HCT116 (cell line): Measurements from ENCODE around the gene LTA4H. TPM values are rescaled to one million over a fixed set of nuclear protein-coding genes. Genes with fewer than 3 reads are reported as not detected.

Source experiments
- ATAC-seq: fragments of 200-7000 bp; cut with Tn5 transposase; 2 replicates; pipeline ENCODE4 v1.9.1; 2020; ENCODE audit warnings: mild to moderate bottlenecking, moderate library complexity
- BruUV-seq: library from RNA; stranded (reverse); fragments of 400-500 nt; replicated peaks from 2 replicates; lab custom pipeline; 2021; lab: Mats Ljungman, UMichigan
- CTCF ChIA-PET: fragments of 300-600 bp; sonication (Branson Sonifier 250); formaldehyde crosslinking; loops from one replicate; lab custom pipeline; 2021; ENCODE audit warnings: antibody characterized with exemption; lab: Charles Lee
- POLR2A ChIA-PET: fragments of 300-600, 350-600 bp; sonication (Branson Sonifier 250); formaldehyde crosslinking; loops from one replicate; lab custom pipeline; 2021; ENCODE audit warnings: antibody characterized with exemption; lab: Charles Lee
- RAD21 ChIA-PET, 2 experiments: fragments of 300-600 bp; sonication (Branson Sonifier 250); formaldehyde crosslinking; loops; one replicate each; lab custom pipeline; 2023; ENCODE audit warnings: low total read pairs in 2 of 2; ENCODE audit not compliant: uncharacterized antibody in 2 of 2, unreplicated experiment in 2 of 2, low non-redundant PET in 1 of 2; lab: Charles Lee
- DNase-seq: peaks from one replicate; pipeline ENCODE4 v3.0.0-alpha.2; 2010; ENCODE audit warnings: low read depth, low spot score
- H2AFZ ChIP-seq: fragments of 200-600 bp; shearing (Covaris generic), sonication (generic); 2 replicates; pipeline ENCODE4 v1.6.1; 2017; ENCODE audit warnings: low read depth, mixed run types, mixed read lengths, antibody characterized with exemption, low read length; ENCODE audit not compliant: poor library complexity, severe bottlenecking
- H3K27ac ChIP-seq: 2 replicates; pipeline ENCODE4 v1.5.1; 2012; ENCODE audit warnings: low read depth, low read length
- H3K27me3 ChIP-seq: fragments of 200-600 bp; sonication (generic); 2 replicates; pipeline ENCODE4 v1.6.1; 2016; ENCODE audit warnings: mixed run types, low read length, mixed read lengths; ENCODE audit not compliant: insufficient read depth
- H3K36me3 ChIP-seq, 2 experiments: fragments of 200-500 bp in 1 of 2; fragments of 200-600 bp in 1 of 2; sonication (Bioruptor generic) in 1 of 2; sonication (generic) in 1 of 2; 2 replicates each; pipeline versions ENCODE4 v1.5.1 to v1.6.1; 2014 to 2016; ENCODE audit warnings: low read length in 2 of 2, inconsistent platforms in 1 of 2, mixed read lengths in 1 of 2, mixed run types in 1 of 2; ENCODE audit not compliant: insufficient read depth in 2 of 2, control insufficient read depth in 1 of 2
- H3K4me1 ChIP-seq, 2 experiments: fragments of 200-600 bp in 1 of 2; sonication (generic) in 1 of 2; 2 replicates each; pipeline versions ENCODE4 v1.5.1 to v1.6.1; 2012 to 2017; ENCODE audit warnings: low read length in 2 of 2, inconsistent platforms in 1 of 2, mild to moderate bottlenecking in 1 of 2, mixed read lengths in 1 of 2, mixed run types in 1 of 2, moderate library complexity in 1 of 2; ENCODE audit not compliant: insufficient read depth in 2 of 2, control insufficient read depth in 1 of 2
- H3K4me2 ChIP-seq: fragments of 200-600 bp; sonication (generic); 2 replicates; pipeline ENCODE4 v1.6.1; 2017; ENCODE audit warnings: mixed run types, low read length, mixed read lengths
- H3K4me3 ChIP-seq, 2 experiments: fragments of 200-600 bp in 1 of 2; sonication (generic) in 1 of 2; replicated peaks in 1 of 2; 2 replicates each; pipeline ENCODE4 v1.5.1; 2011 to 2016; ENCODE audit warnings: low read length in 2 of 2, control low read depth in 1 of 2, low read depth in 1 of 2, mild to moderate bottlenecking in 1 of 2, mixed read lengths in 1 of 2, mixed run types in 1 of 2
- H3K79me2 ChIP-seq: fragments of 200-600 bp; sonication (generic); 2 replicates; pipeline ENCODE4 v1.6.1; 2017; ENCODE audit warnings: mild to moderate bottlenecking, mixed run types, low read length, moderate library complexity, mixed read lengths; ENCODE audit not compliant: insufficient read depth
- H3K9ac ChIP-seq: fragments of 200-600 bp; sonication (generic); 2 replicates; pipeline ENCODE4 v1.6.1; 2016; ENCODE audit warnings: low read length, mixed read lengths
- H3K9me2 ChIP-seq: fragments of 200-600 bp; sonication (generic), shearing (Covaris generic); 2 replicates; pipeline ENCODE4 v1.6.1; 2017; ENCODE audit warnings: mixed run types, mild to moderate bottlenecking, moderate library complexity; ENCODE audit not compliant: insufficient read depth
- H3K9me3 ChIP-seq, 2 experiments: fragments of 200-500 bp in 1 of 2; fragments of 200-600 bp in 1 of 2; sonication (Bioruptor generic) in 1 of 2; sonication (generic) in 1 of 2; 2 replicates each; pipeline ENCODE4 v1.6.1; 2014 to 2017; ENCODE audit warnings: low read length in 2 of 2, mixed read lengths in 2 of 2, inconsistent platforms in 1 of 2, low read depth in 1 of 2, mild to moderate bottlenecking in 1 of 2, mixed run types in 1 of 2, moderate library complexity in 1 of 2; ENCODE audit not compliant: control insufficient read depth in 1 of 2, insufficient read depth in 1 of 2
- H4K20me1 ChIP-seq: fragments of 200-600 bp; sonication (generic), shearing (Covaris generic); 2 replicates; pipeline ENCODE4 v1.6.1; 2017; ENCODE audit warnings: mixed run types, mild to moderate bottlenecking, moderate library complexity; ENCODE audit not compliant: insufficient read depth
- ATF3 ChIP-seq: IDR thresholded peaks from 2 replicates; pipeline ENCODE4 v1.6.1; 2012
- CBX3 ChIP-seq: IDR thresholded peaks from 2 replicates; pipeline ENCODE4 v1.6.1; 2012; ENCODE audit warnings: low read depth
- ELF1 ChIP-seq: IDR thresholded peaks from 2 replicates; pipeline ENCODE4 v1.6.1; 2012; ENCODE audit warnings: low read depth, borderline replicate concordance
- EZH2 ChIP-seq: fragments of 200-600 bp; sonication (generic); IDR thresholded peaks from 2 replicates; pipeline ENCODE4 v1.6.1; 2017; ENCODE audit warnings: antibody characterized with exemption, mixed run types
- FOSL1 ChIP-seq: IDR thresholded peaks from 2 replicates; pipeline ENCODE4 v1.6.1; 2012; ENCODE audit warnings: low read depth
- MAX ChIP-seq: IDR thresholded peaks from 2 replicates; pipeline ENCODE4 v1.6.1; 2012
- POLR2A ChIP-seq: IDR thresholded peaks from 2 replicates; pipeline ENCODE4 v1.7.0; 2011; ENCODE audit warnings: borderline replicate concordance; ENCODE audit not compliant: insufficient read depth, insufficient read length; ENCODE audit errors: extremely low read depth
- POLR2AphosphoS5 ChIP-seq: IDR thresholded peaks from 2 replicates; pipeline ENCODE4 v1.6.1; 2011; ENCODE audit warnings: mild to moderate bottlenecking, low read depth, low read length, moderate library complexity
- RAD21 ChIP-seq: IDR thresholded peaks from 2 replicates; pipeline ENCODE4 v1.6.1; 2012; ENCODE audit warnings: low read depth, mild to moderate bottlenecking
- SIN3A ChIP-seq: IDR thresholded peaks from 2 replicates; pipeline ENCODE4 v1.6.1; 2012; ENCODE audit warnings: low read depth
- SP1 ChIP-seq: IDR thresholded peaks from 2 replicates; pipeline ENCODE4 v1.6.1; 2012; ENCODE audit warnings: low read depth
- SRF ChIP-seq: IDR thresholded peaks from 2 replicates; pipeline ENCODE4 v1.6.1; 2012; ENCODE audit warnings: low read depth
- ZFX ChIP-seq: fragments of 450-650 bp; IDR thresholded peaks from 2 replicates; pipeline ENCODE4 v1.6.1; 2017
- ZNF274 ChIP-seq: fragments of 200-500 bp; sonication (Bioruptor generic); IDR thresholded peaks from 2 replicates; pipeline ENCODE4 v1.6.1; 2014; ENCODE audit warnings: mild to moderate bottlenecking, low read depth, low read length, inconsistent platforms
- intact Hi-C: fragments of 100-400 bp; cut with micrococcal nuclease; formaldehyde crosslinking; loops from 2 replicates; pipeline ENCODE4 v1.10.0; 2022
- total RNA-seq: library from RNA; stranded (reverse); gene quantifications from one replicate; pipeline ENCODE4 v1.2.1, GENCODE V29; 2021; ENCODE audit not compliant: unreplicated experiment

LTA4H gene
- total RNA-seq, 1 experiment from 2014 or later = 163 TPM

DNA sequence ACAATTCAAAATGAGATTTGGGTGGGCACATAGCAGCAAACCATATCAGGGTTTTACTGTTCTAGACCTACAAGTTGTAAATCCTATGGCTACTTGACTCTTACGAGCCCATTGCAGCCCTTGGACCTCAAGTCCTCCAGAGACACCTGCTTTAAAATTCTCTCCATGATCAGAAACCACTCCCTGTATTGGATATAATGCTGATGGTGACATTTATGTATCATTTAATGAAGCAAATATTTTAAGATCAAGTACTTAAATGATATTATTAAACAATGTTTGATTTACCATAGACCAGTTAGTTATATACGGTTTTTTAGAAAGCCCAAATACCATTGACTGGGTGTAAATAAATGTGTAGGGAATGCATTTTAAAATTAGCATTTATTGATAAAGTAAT lies 68.1 kb downstream of the LTA4H start:
- ATAC-seq (no peak), DNase-seq (no peak)
- no peaks in the 10 kb centered on the region for H3K79me2 ChIP-seq
- TF ChIP-seq ZNF274 (no peak), FOSL1 (no peak), MAX (no peak), SRF (no peak), EZH2 (no peak), SP1 (no peak), ZFX (no peak), SIN3A (no peak), POLR2A (no peak), RAD21 (no peak), CBX3 (no peak), POLR2AphosphoS5 (no peak), ATF3 (no peak), ELF1 (no peak)
- H4K20me1 ChIP-seq = no peaks in the 10 kb centered on the region
- 0 out of 4 replicates have a peak, but pooled peaks cover 0 to 2% of the 10 kb centered on the region in 2 experiments for H3K36me3 ChIP-seq
- ChIA-PET RAD21 (no interaction called here), POLR2A (no interaction called here), CTCF (interaction anchor here (0.6 kb wide), 1 partner anchor 153 kb away, joined by 3 read pairs; no protein-coding TSS in a partner anchor)
- H3K9ac ChIP-seq = no peak overlapping the region
- no peaks in the 10 kb centered on the region for H3K4me1 ChIP-seq
- H3K9me2 ChIP-seq = no peaks in the 10 kb centered on the region
- intact Hi-C loops = no loop called here
- no peaks in the 10 kb centered on the region for H3K27me3 ChIP-seq
- no peak overlapping the region for H2AFZ ChIP-seq
- no TSS peak for BruUV-seq
- H3K4me2 ChIP-seq = no peak overlapping the region
- no peaks in the 10 kb centered on the region for H3K9me3 ChIP-seq
- H3K27ac ChIP-seq = no peak overlapping the region
- H3K4me3 ChIP-seq = no peak overlapping the region
